A549 (cell line): ENCODE data around the gene TTC34.

ENCODE experiments used
- CTCF ChIP-seq: fragments of >200 bp; sonication (Bioruptor Twin); formaldehyde crosslinking; IDR thresholded peaks from 3 replicates; pipeline ENCODE4 v1.5.1; 2016
- PBX3 ChIP-seq: IDR thresholded peaks from 2 replicates; pipeline ENCODE4 v1.6.1; 2012
- ZSCAN20 ChIP-seq: fragments of 250-450 bp; sonication (Bioruptor Pico); IDR thresholded peaks from 2 replicates; pipeline ENCODE4 v1.8.0; 2022; ENCODE audit warnings: mild to moderate bottlenecking, moderate library complexity

- TF ChIP-seq ZSCAN20 (CRISPR knock-in tag) (no peak), CTCF (no peak), PBX3 (no peak)
Measured at GRCh38 chr1:2594641-2595131, 206.8 kb downstream of the TTC34 start.
